ENCODE results near the gene TFPI2. TPM values are rescaled to one million over a fixed set of nuclear protein-coding genes. Genes with fewer than 3 reads are reported as not detected.

TFPI2 gene
- total RNA-seq, 1 experiment from 2014 or later = not detected

DNA sequence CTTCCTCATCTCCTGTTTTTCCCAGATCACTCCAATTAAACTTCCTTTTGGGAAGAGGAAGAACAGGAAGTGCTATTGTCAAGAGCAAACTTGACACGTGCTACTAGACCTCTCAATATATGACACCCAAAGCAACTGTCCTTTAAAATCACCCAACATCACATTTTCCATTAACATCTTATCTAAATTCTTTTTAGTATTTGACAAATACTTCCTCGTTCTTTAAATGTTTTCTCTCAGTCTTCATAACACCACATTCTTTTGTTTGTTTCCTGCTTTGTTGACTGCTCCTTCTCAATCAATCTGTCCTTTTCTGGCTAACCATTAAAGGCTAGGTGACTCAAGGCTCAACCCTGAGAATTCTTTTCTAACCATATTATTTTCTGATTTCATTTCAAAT, 7.1 kb upstream of the TFPI2 start:
- CTCF ChIA-PET = no interaction called here
- Histone ChIP-seq H3K27me3 (replicated peaks; ENCODE audit: control insufficient read depth, insufficient read depth, low read length) (no peaks in the 10 kb centered on the region), H3K4me3 (ENCODE audit: low read depth, low read length) (no peak overlapping the region), H3K4me1 (peaks cover 10% of the 10 kb centered on the region), H3K36me3 (ENCODE audit: control insufficient read depth, insufficient read depth, low read length) (no peaks in the 10 kb centered on the region), H3K9me3 (no peaks in the 10 kb centered on the region)
- no peaks in the 10 kb centered on the region for H3K36me3 Mint-ChIP-seq (ENCODE audit: insufficient read depth, unreplicated experiment)
- intact Hi-C loops (cut with micrococcal nuclease; ENCODE audit: unreplicated experiment) = no loop called here
- H3K4me3 Mint-ChIP-seq (ENCODE audit: unreplicated experiment) = no peak overlapping the region
- peaks cover 6% of the 10 kb centered on the region for H3K4me1 Mint-ChIP-seq (ENCODE audit: low read depth, unreplicated experiment)
- BruUV-seq (replicated peaks) = no TSS peak
- no peaks in the 10 kb centered on the region for H3K9me3 Mint-ChIP-seq (ENCODE audit: unreplicated experiment)
- no peak for DNase-seq
- H3K27me3 Mint-ChIP-seq (ENCODE audit: insufficient read depth, unreplicated experiment) = peaks cover 2% of the 10 kb centered on the region
- POLR2A ChIA-PET = no interaction called here
- TF ChIP-seq, protein P1, sequence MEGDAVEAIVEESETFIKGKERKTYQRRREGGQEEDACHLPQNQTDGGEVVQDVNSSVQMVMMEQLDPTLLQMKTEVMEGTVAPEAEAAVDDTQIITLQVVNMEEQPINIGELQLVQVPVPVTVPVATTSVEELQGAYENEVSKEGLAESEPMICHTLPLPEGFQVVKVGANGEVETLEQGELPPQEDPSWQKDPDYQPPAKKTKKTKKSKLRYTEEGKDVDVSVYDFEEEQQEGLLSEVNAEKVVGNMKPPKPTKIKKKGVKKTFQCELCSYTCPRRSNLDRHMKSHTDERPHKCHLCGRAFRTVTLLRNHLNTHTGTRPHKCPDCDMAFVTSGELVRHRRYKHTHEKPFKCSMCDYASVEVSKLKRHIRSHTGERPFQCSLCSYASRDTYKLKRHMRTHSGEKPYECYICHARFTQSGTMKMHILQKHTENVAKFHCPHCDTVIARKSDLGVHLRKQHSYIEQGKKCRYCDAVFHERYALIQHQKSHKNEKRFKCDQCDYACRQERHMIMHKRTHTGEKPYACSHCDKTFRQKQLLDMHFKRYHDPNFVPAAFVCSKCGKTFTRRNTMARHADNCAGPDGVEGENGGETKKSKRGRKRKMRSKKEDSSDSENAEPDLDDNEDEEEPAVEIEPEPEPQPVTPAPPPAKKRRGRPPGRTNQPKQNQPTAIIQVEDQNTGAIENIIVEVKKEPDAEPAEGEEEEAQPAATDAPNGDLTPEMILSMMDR (IDR thresholded peaks at IDR 0.05; ENCODE audit: insufficient read depth in 1 of 2, low read depth in 1 of 2, low read length in 1 of 2, severe bottlenecking in 1 of 2, unreplicated experiment in 1 of 2) = no peak
- H3K27ac Mint-ChIP-seq (ENCODE audit: unreplicated experiment) = no peak overlapping the region

DNA sequence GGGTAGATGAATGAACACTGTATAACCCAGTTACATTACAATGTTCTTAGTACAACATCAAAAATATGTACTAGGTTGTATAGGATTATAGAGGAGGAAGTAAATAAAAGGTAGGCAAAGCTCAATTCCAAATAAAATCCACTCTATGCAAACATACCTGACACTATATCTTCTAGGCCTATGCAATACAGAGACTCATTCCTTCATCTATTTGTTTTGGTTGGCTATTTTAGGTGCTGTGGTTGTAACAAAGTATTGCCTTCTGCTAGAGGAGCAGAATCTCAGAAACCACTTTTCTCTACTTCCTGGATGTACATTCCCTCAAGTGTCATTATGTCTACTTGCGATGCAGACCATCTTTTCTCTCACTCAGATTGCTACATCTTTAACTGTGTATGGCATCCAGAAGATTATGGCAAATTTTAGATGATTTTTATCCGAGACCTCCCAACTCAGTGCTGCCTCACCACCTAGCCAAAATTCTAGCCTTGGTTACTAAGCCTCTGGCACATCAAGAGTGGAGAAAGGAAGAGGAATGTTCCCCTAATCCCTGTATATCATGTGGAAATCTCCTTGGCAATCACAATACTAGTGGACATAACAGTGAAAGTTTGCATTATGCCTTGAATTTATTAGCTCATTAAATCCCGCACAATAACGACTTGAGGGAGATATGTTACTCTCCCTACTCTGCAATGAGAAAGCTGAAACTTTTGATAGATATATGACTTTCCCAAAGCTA, 5.5 kb upstream of the TFPI2 start:
- Histone ChIP-seq H3K4me1 (peaks cover 10% of the 10 kb centered on the region), H3K27me3 (replicated peaks; ENCODE audit: control insufficient read depth, insufficient read depth, low read length) (no peaks in the 10 kb centered on the region), H3K36me3 (ENCODE audit: control insufficient read depth, insufficient read depth, low read length) (no peaks in the 10 kb centered on the region), H3K4me3 (ENCODE audit: low read depth, low read length) (no peak overlapping the region), H3K9me3 (no peaks in the 10 kb centered on the region)
- no peak for DNase-seq
- ChIA-PET CTCF (no interaction called here), POLR2A (no interaction called here)
- Mint-ChIP-seq H3K4me1 (ENCODE audit: low read depth, unreplicated experiment) (peaks cover 6% of the 10 kb centered on the region), H3K36me3 (ENCODE audit: insufficient read depth, unreplicated experiment) (no peaks in the 10 kb centered on the region), H3K27ac (ENCODE audit: unreplicated experiment) (no peak overlapping the region), H3K27me3 (ENCODE audit: insufficient read depth, unreplicated experiment) (peaks cover 2% of the 10 kb centered on the region), H3K4me3 (ENCODE audit: unreplicated experiment) (no peak overlapping the region), H3K9me3 (ENCODE audit: unreplicated experiment) (no peaks in the 10 kb centered on the region)
- TF ChIP-seq, protein P1 (IDR thresholded peaks at IDR 0.05; ENCODE audit: insufficient read depth in 1 of 2, low read depth in 1 of 2, low read length in 1 of 2, severe bottlenecking in 1 of 2, unreplicated experiment in 1 of 2) = no peak
- intact Hi-C loops (cut with micrococcal nuclease; ENCODE audit: unreplicated experiment) = no loop called here
- no TSS peak for BruUV-seq (replicated peaks)

DNA sequence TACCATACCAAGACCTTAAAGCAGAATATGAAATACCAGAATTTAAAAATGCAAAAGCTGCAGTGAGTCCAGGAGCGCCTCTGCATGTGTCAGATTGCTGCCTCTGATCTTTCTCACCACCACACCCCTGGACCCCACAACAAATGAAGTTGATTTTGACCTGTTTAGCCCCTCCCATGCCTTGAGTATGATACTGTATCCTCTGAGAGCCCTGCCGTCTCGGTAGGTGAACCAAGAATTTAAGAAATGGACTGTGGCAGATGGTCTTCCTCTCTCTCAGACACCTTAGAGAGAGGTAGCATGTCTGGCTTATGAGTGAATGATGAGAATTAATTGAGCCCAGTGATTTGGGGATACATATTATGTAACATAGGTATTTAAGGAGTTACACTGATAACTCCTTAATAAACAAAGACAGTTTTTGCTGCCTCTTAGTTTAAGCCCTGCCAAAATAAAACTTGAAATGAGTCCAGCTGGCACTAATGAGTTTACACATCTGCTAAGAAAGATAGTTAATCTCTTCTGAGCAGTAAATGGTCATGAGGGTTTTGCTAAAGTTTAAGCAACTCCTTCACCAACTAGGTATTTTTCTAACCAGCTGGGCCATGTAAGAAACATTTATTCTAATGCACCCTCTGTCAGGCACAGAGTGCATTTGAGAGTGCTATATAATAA, 4.5 kb upstream of the TFPI2 start:
- Histone ChIP-seq H3K4me1 (peaks cover 10% of the 10 kb centered on the region), H3K4me3 (ENCODE audit: low read depth, low read length) (no peak overlapping the region), H3K9me3 (no peaks in the 10 kb centered on the region), H3K27me3 (replicated peaks; ENCODE audit: control insufficient read depth, insufficient read depth, low read length) (no peaks in the 10 kb centered on the region), H3K36me3 (ENCODE audit: control insufficient read depth, insufficient read depth, low read length) (no peaks in the 10 kb centered on the region)
- TF ChIP-seq, protein P1 (IDR thresholded peaks at IDR 0.05; ENCODE audit: insufficient read depth in 1 of 2, low read depth in 1 of 2, low read length in 1 of 2, severe bottlenecking in 1 of 2, unreplicated experiment in 1 of 2) = no peak
- DNase-seq = no peak
- Mint-ChIP-seq H3K27me3 (ENCODE audit: insufficient read depth, unreplicated experiment) (peaks cover 3% of the 10 kb centered on the region), H3K4me3 (ENCODE audit: unreplicated experiment) (no peak overlapping the region), H3K36me3 (ENCODE audit: insufficient read depth, unreplicated experiment) (no peaks in the 10 kb centered on the region), H3K9me3 (ENCODE audit: unreplicated experiment) (no peaks in the 10 kb centered on the region), H3K27ac (ENCODE audit: unreplicated experiment) (no peak overlapping the region), H3K4me1 (ENCODE audit: low read depth, unreplicated experiment) (peaks cover 6% of the 10 kb centered on the region)
- CTCF ChIA-PET = no interaction called here
- BruUV-seq (replicated peaks) = no TSS peak
- intact Hi-C loops (cut with micrococcal nuclease; ENCODE audit: unreplicated experiment) = no loop called here
- POLR2A ChIA-PET = no interaction called here
